Measurements from ENCODE around the gene TNFRSF18.

DNA sequence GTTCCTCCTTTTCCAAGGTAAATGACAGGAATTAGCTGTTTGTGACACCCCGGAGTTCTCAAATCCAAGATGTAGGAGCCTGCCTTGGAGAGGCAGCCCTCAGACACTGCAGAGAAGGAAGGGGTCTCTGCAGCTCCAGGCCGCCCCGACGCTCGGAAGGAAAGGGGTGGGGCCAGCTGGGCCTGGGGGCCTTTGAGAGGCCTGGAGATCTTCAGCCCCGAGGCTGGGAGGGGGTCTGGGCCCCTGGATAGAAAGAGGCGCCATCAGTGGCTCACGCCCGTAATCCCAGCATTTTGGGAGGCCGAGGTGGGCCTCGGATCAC, 1.1 kb upstream of the TNFRSF18 start:
- TF ChIP-seq, protein P1, sequence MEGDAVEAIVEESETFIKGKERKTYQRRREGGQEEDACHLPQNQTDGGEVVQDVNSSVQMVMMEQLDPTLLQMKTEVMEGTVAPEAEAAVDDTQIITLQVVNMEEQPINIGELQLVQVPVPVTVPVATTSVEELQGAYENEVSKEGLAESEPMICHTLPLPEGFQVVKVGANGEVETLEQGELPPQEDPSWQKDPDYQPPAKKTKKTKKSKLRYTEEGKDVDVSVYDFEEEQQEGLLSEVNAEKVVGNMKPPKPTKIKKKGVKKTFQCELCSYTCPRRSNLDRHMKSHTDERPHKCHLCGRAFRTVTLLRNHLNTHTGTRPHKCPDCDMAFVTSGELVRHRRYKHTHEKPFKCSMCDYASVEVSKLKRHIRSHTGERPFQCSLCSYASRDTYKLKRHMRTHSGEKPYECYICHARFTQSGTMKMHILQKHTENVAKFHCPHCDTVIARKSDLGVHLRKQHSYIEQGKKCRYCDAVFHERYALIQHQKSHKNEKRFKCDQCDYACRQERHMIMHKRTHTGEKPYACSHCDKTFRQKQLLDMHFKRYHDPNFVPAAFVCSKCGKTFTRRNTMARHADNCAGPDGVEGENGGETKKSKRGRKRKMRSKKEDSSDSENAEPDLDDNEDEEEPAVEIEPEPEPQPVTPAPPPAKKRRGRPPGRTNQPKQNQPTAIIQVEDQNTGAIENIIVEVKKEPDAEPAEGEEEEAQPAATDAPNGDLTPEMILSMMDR (IDR thresholded peaks at IDR 0.05; ENCODE audit: insufficient read depth, low read length): no peak
- no peak for TF ChIP-seq POLR2AphosphoS5 (IDR thresholded peaks at IDR 0.05; ENCODE audit: low read depth)
